Measurements from ENCODE around the gene CRACDL.

CRACDL gene

DNA sequence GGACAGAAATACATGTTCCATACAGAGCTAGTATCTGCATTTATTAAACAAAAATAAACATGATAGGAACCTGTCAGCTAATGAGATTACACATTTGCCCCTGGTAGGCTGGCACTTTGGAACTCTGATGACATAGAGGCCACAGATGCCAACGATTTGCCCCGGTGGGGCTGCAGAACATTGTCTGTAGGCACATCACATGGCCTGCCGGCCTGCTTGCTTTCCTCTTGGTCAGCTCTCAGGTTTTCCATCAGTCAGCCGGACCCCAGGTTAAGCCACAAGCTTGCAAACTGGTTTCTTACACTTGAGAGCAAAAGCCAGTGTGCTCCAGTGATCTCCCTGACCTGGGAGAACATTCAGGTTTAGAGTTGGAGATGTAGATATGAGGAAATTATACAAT is 60.3 kb downstream of the CRACDL start:
- no peaks in the 10 kb centered on the region for H3K9me3 Mint-ChIP-seq

GRCh38 chr2:98875081-98875728 is 60.8 kb downstream of the CRACDL start:
- H3K36me3 Mint-ChIP-seq (ENCODE audit: low read depth), result no peaks in the 10 kb centered on the region
- H3K27ac Mint-ChIP-seq, result no peak overlapping the region
- H3K4me1 Mint-ChIP-seq (ENCODE audit: low read depth), result no peaks in the 10 kb centered on the region
- H3K4me3 Mint-ChIP-seq, result no peak overlapping the region
- H3K27me3 Mint-ChIP-seq (ENCODE audit: low read depth), result no peaks in the 10 kb centered on the region
- DNase-seq (ENCODE audit: low spot score), result no peak
- H3K9me3 Mint-ChIP-seq, result no peaks in the 10 kb centered on the region

More for the DNA sequence above, 60.3 kb downstream of the CRACDL start:
- Mint-ChIP-seq H3K27ac (no peak overlapping the region), H3K27me3 (ENCODE audit: low read depth) (no peaks in the 10 kb centered on the region), H3K4me1 (ENCODE audit: low read depth) (no peaks in the 10 kb centered on the region), H3K36me3 (ENCODE audit: low read depth) (no peaks in the 10 kb centered on the region), H3K4me3 (no peak overlapping the region)
- DNase-seq (ENCODE audit: low spot score), result no peak

DNA sequence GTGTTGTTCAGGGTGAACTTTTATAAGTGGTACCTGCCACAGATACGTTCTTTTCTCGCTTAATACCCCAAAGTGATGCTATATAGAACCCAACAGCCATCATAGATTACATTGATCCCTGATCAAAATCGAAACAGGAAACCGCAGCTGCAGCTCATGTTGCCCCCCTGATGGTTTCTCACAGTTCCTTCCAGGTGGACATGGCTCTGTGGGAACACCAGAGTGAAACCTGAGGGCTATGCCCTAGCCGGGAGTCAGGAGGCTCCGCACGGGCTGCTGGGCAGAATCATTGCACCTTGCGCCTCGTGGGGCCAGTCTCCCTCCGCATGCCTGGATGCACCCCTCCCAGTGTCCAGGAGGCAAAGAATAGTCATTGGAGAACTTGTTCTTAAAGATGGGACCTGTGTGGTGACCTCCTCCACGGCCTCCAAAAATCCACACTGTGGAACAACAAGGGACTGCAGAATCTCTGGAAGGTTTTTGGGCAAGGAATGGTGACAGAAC is 61.8 kb downstream of the CRACDL start:
- no peaks in the 10 kb centered on the region for H3K27me3 Mint-ChIP-seq (ENCODE audit: low read depth)
- H3K4me3 Mint-ChIP-seq, result no peak overlapping the region
- H3K4me1 Mint-ChIP-seq (ENCODE audit: low read depth), result peaks cover 2% of the 10 kb centered on the region
- no peak overlapping the region for H3K27ac Mint-ChIP-seq
- H3K9me3 Mint-ChIP-seq, result no peaks in the 10 kb centered on the region
- no peaks in the 10 kb centered on the region for H3K36me3 Mint-ChIP-seq (ENCODE audit: low read depth)
- DNase-seq (ENCODE audit: low spot score), result no peak

DNA sequence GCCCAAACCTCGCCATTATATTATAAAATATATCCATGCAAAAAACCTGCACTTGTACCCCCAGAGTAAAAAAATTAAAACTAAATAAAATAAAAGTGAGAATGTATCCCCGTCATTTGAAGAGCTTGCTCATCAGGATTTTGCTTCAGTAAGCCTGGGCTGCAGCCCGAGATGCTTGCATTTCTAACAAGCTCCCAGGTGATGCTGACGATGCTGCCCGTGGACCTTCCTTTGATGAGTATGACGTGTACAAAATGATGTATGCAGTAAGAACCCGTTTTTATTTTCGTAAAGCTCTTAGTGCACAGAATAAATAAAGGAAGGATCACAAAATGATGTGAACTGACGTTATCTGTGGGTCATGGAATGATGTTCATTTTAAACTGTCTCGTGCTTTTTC is 63.5 kb downstream of the CRACDL start:
- Mint-ChIP-seq H3K4me1 (ENCODE audit: low read depth) (peaks cover 2% of the 10 kb centered on the region), H3K9me3 (no peaks in the 10 kb centered on the region), H3K36me3 (ENCODE audit: low read depth) (no peaks in the 10 kb centered on the region), H3K27me3 (ENCODE audit: low read depth) (no peaks in the 10 kb centered on the region), H3K27ac (no peak overlapping the region), H3K4me3 (no peak overlapping the region)
- DNase-seq (ENCODE audit: low spot score), result no peak

GRCh38 chr2:98871506-98871905 is 64.5 kb downstream of the CRACDL start:
- no peak overlapping the region for H3K27ac Mint-ChIP-seq
- no peaks in the 10 kb centered on the region for H3K36me3 Mint-ChIP-seq (ENCODE audit: low read depth)
- no peaks in the 10 kb centered on the region for H3K9me3 Mint-ChIP-seq
- no peak for DNase-seq (ENCODE audit: low spot score)
- peaks cover 2% of the 10 kb centered on the region for H3K4me1 Mint-ChIP-seq (ENCODE audit: low read depth)
- H3K4me3 Mint-ChIP-seq, result no peak overlapping the region
- H3K27me3 Mint-ChIP-seq (ENCODE audit: low read depth), result no peaks in the 10 kb centered on the region

DNA sequence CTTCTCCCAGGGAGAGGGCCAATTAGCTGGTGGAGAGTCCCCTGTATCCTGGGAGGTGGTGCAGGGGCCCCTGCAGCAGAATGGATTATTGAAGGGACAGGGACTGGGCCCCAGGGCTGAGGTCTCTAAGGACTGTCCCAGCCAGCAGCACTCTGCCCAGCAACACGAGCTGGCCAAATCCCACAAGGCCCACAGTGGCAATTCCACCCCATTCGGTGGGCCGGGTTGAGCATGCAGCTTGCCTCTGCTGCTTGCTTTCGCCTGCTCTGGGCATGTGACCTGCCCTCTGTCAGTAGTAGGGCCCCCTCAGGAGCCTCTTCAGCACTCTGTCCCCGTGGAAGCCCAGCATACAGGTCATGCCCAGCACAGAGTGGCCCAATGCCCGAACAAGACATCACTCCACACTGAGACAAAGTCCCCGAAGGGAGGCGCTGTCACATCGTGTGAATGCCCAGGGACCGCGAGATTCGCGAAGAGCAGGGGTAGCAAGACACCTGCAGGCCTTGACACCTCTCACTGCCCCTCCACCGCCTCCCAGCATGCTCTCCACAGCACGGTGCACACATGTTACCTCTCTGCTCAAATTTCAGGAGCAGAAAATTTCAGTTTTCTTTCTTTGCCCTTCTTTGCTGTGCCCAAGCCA is 65.4 kb downstream of the CRACDL start:
- no peak for DNase-seq (ENCODE audit: low spot score)
- H3K36me3 Mint-ChIP-seq (ENCODE audit: low read depth), result no peaks in the 10 kb centered on the region
- H3K4me1 Mint-ChIP-seq (ENCODE audit: low read depth), result peaks cover 2% of the 10 kb centered on the region
- H3K27me3 Mint-ChIP-seq (ENCODE audit: low read depth), result no peaks in the 10 kb centered on the region
- no peak overlapping the region for H3K4me3 Mint-ChIP-seq
- H3K27ac Mint-ChIP-seq, result no peak overlapping the region
- H3K9me3 Mint-ChIP-seq, result no peaks in the 10 kb centered on the region

GRCh38 chr2:98869870-98870269 is 66.2 kb downstream of the CRACDL start:
- no peak for DNase-seq (ENCODE audit: low spot score)
- H3K36me3 Mint-ChIP-seq (ENCODE audit: low read depth), result no peaks in the 10 kb centered on the region
- H3K9me3 Mint-ChIP-seq, result no peaks in the 10 kb centered on the region
- no peak overlapping the region for H3K27ac Mint-ChIP-seq
- peaks cover 2% of the 10 kb centered on the region for H3K4me1 Mint-ChIP-seq (ENCODE audit: low read depth)
- H3K27me3 Mint-ChIP-seq (ENCODE audit: low read depth), result no peaks in the 10 kb centered on the region
- no peak overlapping the region for H3K4me3 Mint-ChIP-seq

DNA sequence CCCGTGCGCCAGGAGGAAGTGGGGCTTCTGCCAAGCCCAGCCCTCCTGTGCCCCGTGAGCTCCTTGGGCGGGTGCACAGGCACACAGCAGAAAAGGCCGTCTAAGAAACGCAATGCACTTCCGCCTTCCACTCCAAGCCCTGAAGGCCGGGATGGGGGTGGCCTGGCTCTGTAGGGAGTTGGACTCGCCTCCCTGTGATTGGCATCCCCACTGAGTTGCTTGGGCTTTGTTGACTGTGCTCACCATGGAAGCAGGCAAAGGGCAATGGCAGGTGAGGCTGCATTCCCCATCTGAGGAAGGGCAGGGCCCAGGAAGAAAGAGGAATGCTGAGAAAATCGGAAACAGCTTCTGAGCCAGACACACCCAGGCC is 66.8 kb downstream of the CRACDL start:
- Mint-ChIP-seq H3K27ac (no peak overlapping the region), H3K9me3 (no peaks in the 10 kb centered on the region), H3K4me3 (no peak overlapping the region), H3K4me1 (ENCODE audit: low read depth) (peaks cover 2% of the 10 kb centered on the region), H3K27me3 (ENCODE audit: low read depth) (no peaks in the 10 kb centered on the region), H3K36me3 (ENCODE audit: low read depth) (no peaks in the 10 kb centered on the region)
- no peak for DNase-seq (ENCODE audit: low spot score)

- Mint-ChIP-seq H3K27me3 (ENCODE audit: low read depth) (no peaks in the 10 kb centered on the region), H3K4me1 (ENCODE audit: low read depth) (peaks cover 2% of the 10 kb centered on the region), H3K4me3 (no peak overlapping the region), H3K27ac (no peak overlapping the region), H3K36me3 (ENCODE audit: low read depth) (no peaks in the 10 kb centered on the region), H3K9me3 (no peaks in the 10 kb centered on the region)
- no peak for DNase-seq (ENCODE audit: low spot score)
Observed at GRCh38 chr2:98868548-98869271, 67.3 kb downstream of the CRACDL start.

- no peak overlapping the region for H3K27ac Mint-ChIP-seq
- peaks cover 2% of the 10 kb centered on the region for H3K4me1 Mint-ChIP-seq (ENCODE audit: low read depth)
- no peak overlapping the region for H3K4me3 Mint-ChIP-seq
- no peak for DNase-seq (ENCODE audit: low spot score)
- H3K27me3 Mint-ChIP-seq (ENCODE audit: low read depth), result no peaks in the 10 kb centered on the region
- H3K36me3 Mint-ChIP-seq (ENCODE audit: low read depth), result no peaks in the 10 kb centered on the region
- H3K9me3 Mint-ChIP-seq, result no peaks in the 10 kb centered on the region
Observed at GRCh38 chr2:98867539-98868309, 68.3 kb downstream of the CRACDL start.

GRCh38 chr2:98866033-98866432 is 70.0 kb downstream of the CRACDL start:
- Mint-ChIP-seq H3K27ac (no peak overlapping the region), H3K36me3 (ENCODE audit: low read depth) (no peaks in the 10 kb centered on the region), H3K4me3 (no peak overlapping the region), H3K4me1 (ENCODE audit: low read depth) (peaks cover 2% of the 10 kb centered on the region), H3K9me3 (peaks cover 10% of the 10 kb centered on the region), H3K27me3 (ENCODE audit: low read depth) (peaks cover 11% of the 10 kb centered on the region)
- no peak for DNase-seq (ENCODE audit: low spot score)

GRCh38 chr2:98861601-98862000 is 74.4 kb downstream of the CRACDL start:
- Mint-ChIP-seq H3K36me3 (ENCODE audit: low read depth) (no peaks in the 10 kb centered on the region), H3K27ac (no peak overlapping the region), H3K9me3 (peaks cover 33% of the 10 kb centered on the region), H3K4me1 (ENCODE audit: low read depth) (no peaks in the 10 kb centered on the region), H3K27me3 (ENCODE audit: low read depth) (peaks cover 32% of the 10 kb centered on the region), H3K4me3 (no peak overlapping the region)
- no peak for DNase-seq (ENCODE audit: low spot score)

- no peak for DNase-seq (ENCODE audit: low spot score)
- Mint-ChIP-seq H3K9me3 (peaks cover 33% of the 10 kb centered on the region), H3K27me3 (ENCODE audit: low read depth) (peaks cover 51% of the 10 kb centered on the region), H3K36me3 (ENCODE audit: low read depth) (no peaks in the 10 kb centered on the region), H3K27ac (no peak overlapping the region), H3K4me3 (no peak overlapping the region), H3K4me1 (ENCODE audit: low read depth) (no peaks in the 10 kb centered on the region)
Observed at GRCh38 chr2:98859323-98859722, 76.7 kb downstream of the CRACDL start.

- peaks cover 2% of the 10 kb centered on the region for H3K36me3 Mint-ChIP-seq (ENCODE audit: low read depth)
- DNase-seq (ENCODE audit: low spot score), result no peak
- H3K4me3 Mint-ChIP-seq, result no peak overlapping the region
- H3K27me3 Mint-ChIP-seq (ENCODE audit: low read depth), result peaks cover 59% of the 10 kb centered on the region
- H3K9me3 Mint-ChIP-seq, result peaks cover 26% of the 10 kb centered on the region
- no peak overlapping the region for H3K27ac Mint-ChIP-seq
- peaks cover 4% of the 10 kb centered on the region for H3K4me1 Mint-ChIP-seq (ENCODE audit: low read depth)
Observed at GRCh38 chr2:98857001-98857400, 79.0 kb downstream of the CRACDL start.
